ENCODE measurements around the gene STUM.
"Not testable (repeated sequence)": the region's sequence is repeated elsewhere in the genome, so short reads cannot be mapped to it uniquely, and the experiment has no call there.

STUM gene

DNA sequence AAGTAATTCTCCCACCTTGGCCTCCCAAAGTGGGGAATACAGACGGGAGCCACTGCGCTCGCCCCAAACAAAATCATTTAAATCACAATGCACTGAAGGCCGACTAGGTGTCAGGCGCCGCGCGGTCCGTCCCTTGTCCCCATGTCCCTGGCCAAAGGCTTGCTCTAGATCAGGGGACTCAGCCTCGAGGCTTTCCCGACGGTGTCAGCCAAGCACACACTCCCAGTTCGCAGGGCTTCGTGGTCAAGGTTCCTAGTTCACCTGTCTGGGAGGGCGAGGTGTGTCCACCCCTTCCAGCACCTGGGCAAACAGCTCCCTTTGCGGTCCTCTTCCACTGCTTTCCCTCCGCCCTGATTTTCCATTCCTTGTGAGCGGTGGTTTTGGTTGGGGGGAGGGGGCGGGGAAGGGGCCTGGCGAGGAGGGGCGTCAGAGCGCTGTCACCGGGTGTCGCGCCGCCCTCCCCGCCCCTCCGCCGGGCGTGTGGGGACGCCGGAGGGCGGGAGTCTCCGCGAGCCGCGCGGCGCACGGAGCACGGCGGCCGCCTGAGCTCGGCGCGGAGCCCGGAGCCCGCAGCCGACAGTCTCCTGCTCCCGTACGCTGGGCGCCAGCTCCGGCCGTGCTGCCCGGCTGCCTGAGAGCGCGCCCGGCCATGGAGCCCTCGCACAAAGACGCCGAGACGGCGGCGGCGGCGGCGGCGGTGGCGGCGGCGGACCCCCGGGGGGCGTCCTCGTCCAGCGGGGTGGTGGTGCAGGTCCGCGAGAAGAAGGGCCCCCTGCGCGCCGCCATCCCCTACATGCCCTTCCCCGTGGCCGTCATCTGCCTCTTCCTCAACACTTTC is at the start of gene STUM:
Gene STUM (plus strand): TSS at position 509 of the 838 bp plus-strand sequence. CDS start 141 bp downstream, at position 650.
- no peak for DNase-seq

- DNase-seq, result not testable (repeated sequence)
These were observed 48.9 kb upstream of the STUM start for GRCh38 chr1:226499699-226500098.

DNA sequence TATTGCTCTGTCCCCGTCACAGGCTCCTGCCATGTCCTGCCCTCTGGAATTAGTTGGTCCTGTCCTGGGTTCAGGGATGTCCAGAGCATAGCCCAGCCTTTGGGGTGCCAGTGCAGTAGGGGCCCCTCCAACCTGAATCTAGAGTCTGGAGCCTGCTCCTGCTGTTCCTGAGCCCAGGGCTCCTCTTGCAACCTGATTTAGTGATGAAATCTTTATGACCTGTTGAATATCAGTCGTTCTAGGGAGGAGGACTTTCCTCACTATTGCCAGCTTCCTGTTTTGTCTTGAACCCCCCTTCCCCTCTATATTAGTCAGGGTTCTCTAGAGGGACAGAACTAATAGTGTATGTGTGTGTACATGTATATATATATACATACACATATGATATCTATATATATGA is 42.5 kb upstream of the STUM start:
- no peak for DNase-seq

GRCh38 chr1:226506921-226507320 is 41.6 kb upstream of the STUM start:
- DNase-seq, result no peak

- no peak for DNase-seq
These were observed 38.1 kb upstream of the STUM start for GRCh38 chr1:226510453-226510852.

DNA sequence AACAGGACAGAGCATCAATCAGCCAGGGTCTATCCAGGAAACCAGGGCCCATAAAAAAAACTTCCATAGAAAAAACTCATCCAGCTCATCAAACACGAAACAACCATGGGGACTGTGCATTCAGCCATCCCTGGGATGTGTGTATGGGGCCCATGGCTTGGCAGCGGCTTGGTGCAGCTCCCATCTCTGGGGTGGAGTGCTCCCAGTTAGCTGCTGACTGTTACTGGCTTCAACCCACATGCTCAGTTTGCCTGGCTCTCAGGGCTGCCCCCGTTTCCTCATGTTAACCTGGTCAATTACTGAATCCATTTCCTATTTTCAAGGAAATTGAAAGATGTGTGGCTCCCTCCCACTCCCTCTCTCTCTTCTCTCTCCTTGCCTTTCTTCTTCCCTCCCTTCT is 37.3 kb upstream of the STUM start:
- DNase-seq, result no peak

DNA sequence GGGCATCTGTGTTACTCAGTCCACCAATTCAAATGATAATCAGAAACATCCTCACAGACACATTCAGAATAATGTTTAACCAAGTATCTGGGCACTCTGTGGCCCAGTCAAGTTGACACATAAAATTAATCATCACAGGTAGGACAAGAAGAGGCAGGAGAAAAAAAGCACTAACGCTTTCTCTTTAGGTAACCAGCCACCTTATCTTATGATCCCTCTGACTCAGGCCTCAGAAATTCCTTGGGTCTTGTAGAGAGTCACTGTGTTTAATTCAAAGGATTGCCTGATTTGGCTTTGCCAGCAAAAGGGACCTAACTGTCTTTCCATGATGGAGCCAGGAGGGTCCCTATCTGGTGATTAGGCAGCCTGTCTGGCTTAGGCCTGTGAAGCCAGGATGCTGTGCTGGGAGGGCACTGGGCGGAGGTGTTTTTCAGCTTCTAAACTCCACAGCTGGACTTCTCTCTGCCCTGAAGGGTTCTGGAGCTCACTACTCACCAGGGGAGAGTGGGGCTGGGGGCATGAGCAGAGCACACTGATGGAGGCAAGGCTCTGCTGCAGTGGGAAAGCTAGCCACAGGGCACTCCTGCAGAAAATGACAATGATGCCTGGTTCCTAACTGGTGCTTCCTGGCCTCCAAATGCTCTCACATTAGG is 36.4 kb upstream of the STUM start:
- DNase-seq, result no peak

GRCh38 chr1:226518375-226518774 is 30.2 kb upstream of the STUM start:
- no peak for DNase-seq

GRCh38 chr1:226519135-226519534 is 29.4 kb upstream of the STUM start:
- DNase-seq, result no peak

GRCh38 chr1:226519716-226520598 is 28.6 kb upstream of the STUM start:
- no peak for DNase-seq

- no peak for DNase-seq
These were observed 27.8 kb upstream of the STUM start for GRCh38 chr1:226520640-226521355.

DNA sequence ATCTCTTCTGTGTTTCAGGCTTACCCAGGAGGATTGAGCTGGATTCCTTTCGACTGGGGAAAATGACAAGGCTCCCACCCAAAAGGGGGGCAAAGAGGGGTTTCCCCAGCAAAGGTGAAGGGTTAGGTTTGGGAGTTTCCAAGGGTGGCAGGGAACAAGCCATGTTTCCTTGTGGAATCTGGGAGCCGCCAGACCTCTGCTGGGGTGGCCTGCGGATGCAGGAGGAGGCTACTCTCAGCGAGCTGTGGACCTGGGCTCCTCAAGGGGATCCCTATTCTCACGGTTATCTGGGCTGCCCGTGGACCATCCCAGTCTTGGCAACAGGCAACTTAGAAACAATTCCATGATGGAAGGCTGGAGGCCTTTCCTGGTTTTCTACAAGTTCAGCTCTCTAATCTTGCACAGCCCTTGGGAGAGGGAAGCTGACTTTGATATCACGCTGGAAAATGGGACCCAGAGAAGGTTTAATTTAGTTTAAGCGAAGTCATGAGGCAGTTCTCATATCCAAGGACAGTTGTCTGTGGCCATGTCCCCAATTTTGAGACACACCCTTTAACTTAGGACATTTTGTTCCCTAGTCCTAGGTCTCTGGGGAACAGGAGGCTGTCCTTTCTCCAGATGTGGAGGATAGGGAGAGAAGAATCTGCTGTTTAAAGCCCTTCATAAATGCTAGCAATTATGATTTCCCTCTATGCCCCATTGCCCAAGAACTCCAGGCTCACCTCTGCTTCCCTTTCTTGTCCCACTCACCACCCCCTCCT is 24.7 kb upstream of the STUM start:
- no peak for DNase-seq

DNA sequence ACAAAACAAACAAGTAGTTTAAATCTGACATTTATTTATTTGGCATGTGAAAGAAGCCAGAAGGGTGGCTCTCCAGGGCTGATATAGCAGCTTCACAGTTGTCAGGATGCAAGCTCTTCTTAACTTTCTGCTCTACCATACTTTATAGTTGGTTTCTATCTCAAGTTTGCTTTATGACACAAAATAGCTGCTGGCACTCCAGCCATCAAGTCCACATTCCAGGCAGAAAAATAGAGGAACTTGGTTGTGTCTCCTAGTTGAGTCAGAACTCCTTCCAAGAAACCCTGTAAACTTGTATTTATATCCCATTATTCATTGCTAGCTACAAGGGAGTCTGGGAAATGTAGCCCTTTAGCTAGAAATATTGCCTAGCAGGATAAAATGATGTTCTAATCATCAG is 24.0 kb upstream of the STUM start:
- no peak for DNase-seq

DNA sequence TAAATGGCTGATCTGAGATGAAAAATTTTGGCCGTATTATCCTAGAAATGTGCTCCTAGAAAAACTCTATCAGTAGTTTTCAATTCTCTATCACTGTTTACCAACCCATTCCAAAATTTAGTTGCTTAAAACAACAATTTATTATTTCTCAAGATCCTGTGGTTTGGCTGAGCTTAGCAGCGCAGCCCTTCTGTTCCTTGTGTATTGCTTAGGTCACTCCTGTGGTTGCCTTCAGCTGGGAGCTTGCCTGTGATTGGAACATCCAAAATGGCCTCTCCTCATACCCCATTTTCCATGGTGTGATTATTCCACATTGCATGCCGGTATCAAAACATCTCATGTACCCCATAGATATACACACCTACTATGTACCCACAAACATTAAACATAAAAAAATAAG is 22.8 kb upstream of the STUM start:
- no peak for DNase-seq

GRCh38 chr1:226526801-226527595 is 21.6 kb upstream of the STUM start:
- DNase-seq, result no peak

DNA sequence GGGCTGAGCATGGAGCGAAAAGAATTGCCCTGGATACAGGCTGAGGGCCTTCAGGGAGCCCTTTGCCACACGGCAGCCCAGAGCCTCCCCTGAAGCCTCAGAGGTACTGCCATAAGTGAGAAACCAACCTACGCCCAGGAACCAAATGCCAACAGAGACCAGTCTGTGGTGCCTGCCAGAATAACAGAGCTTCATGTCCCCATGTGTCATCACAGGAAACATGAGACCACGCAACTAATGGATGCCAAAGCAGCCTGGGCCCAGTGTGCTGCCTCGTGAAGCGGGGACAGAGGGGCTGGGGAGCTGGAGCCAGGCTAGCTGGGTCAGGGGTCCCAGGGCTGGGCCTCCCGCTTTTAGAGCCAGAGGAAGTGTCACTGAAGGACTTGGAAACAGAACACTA is 18.7 kb upstream of the STUM start:
- no peak for DNase-seq

DNA sequence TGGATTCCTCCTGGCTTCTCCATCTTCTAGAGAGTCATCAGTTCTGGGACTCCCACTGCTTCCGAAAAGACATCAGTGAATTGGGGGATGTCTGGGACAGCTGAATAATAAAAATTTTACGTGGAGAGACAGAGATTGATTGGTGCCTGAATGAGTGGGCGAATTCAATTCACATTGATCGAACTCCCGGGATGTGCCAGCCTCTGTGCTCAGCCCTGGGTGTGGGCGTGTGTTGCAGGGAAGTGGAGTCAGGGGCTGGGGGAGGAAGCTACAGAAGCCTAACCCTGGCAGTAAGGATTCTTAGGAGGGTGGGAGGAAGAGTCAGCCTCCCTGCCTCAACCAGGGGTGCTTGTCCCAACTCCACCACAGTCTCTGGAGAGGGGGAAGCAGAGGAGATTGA is 18.0 kb upstream of the STUM start:
- no peak for DNase-seq

DNA sequence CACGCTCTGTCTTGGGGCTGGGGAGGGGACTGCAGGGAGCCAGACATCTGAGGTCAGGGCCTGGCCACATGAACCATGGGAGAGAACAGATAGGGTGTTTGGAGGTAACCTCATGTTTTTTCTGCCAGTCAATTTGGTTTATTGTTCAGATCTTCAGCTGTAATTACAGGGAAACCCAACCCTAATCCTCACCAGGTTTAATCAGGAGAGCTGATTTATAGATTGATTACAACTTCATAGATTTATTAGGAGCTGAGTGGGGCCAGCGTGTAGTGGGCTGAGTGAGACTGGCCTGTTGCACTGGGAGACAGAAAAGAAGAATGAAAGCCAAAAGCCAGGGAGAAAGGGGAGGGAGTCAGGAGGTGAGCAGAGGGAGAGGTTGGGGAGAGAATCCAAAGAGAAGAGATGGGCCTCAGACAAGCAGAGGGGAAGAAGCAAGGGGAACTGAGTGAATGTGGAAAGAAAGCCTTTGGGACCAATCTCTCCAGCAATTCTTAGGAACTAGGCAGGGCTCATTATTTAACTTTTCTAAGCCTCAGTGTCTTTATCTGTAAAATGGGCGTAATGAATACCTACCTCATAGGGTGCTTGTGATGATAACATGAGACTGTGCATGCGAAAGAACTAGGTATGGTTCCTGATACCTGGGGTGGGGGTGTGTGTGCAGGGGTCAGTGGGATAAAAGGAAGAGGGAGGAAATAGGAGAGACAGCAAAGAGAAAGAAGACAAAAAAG is 17.0 kb upstream of the STUM start:
- DNase-seq, result no peak

- no peak for DNase-seq
These were observed 16.0 kb upstream of the STUM start for GRCh38 chr1:226532553-226532952.

DNA sequence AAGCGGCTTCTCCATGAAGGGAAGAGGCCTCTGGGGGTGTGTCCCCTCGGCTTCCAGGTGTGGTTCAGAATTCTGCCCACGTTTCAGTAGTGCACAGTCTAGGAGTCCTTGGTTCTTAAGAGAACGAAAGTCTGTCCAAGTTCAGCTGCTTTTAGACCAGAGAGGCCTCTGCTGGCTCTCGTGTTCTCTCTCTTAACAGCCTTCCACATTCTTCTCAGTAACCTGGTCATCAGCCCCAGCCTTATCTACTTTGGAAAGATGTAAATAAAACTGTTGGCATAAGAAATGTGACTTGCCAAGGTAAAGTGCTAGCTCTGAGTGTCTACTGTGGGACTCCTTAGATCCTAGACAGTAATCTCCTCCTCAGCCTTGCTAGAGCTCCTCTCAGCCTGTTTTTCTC is 15.3 kb upstream of the STUM start:
- DNase-seq, result no peak

All from CD4-positive, alpha-beta T cell treated with Interferon gamma for 1 hour (primary cell).